ENCODE measurements around the gene MRPL57. TPM values are rescaled to one million over a fixed set of nuclear protein-coding genes. Genes with fewer than 3 reads are reported as not detected.

MRPL57 gene
- total RNA-seq, 2 donors from 2014 or later, result 51.5 to 89.6 TPM

- Histone ChIP-seq H3K27ac (no peak overlapping the region), H3K9me3 (no peaks in the 10 kb centered on the region), H3K36me3 (no peaks in the 10 kb centered on the region), H3K4me3 (no peak overlapping the region), H3K27me3 (replicated peaks; ENCODE audit: insufficient read depth) (no peaks in the 10 kb centered on the region), H3K4me1 (replicated peaks) (no peaks in the 10 kb centered on the region)
- DNase-seq (ENCODE audit: low spot score), result no peak
- 70% methylated on average over 6 of the region's 6 CpGs for WGBS
- no peak for TF ChIP-seq POLR2A (IDR thresholded peaks at IDR 0.05)
- no peak for TF ChIP-seq POLR2AphosphoS5 (IDR thresholded peaks at IDR 0.05)
- no peak for TF ChIP-seq CTCF (IDR thresholded peaks at IDR 0.05)
- intact Hi-C loops (cut with DNase I), result no loop called here
These were observed 48.6 kb downstream of the MRPL57 start for GRCh38 chr13:21225082-21225481.

- no peak for DNase-seq (ENCODE audit: low spot score)
- Histone ChIP-seq H3K27me3 (replicated peaks; ENCODE audit: insufficient read depth) (no peaks in the 10 kb centered on the region), H3K4me1 (replicated peaks) (no peaks in the 10 kb centered on the region), H3K36me3 (no peaks in the 10 kb centered on the region), H3K9me3 (no peaks in the 10 kb centered on the region), H3K27ac (no peak overlapping the region), H3K4me3 (no peak overlapping the region)
- intact Hi-C loops (cut with DNase I), result no loop called here
- WGBS, result 87% methylated on average over 17 of the region's 17 CpGs
- TF ChIP-seq POLR2A (IDR thresholded peaks at IDR 0.05) (no peak), POLR2AphosphoS5 (IDR thresholded peaks at IDR 0.05) (no peak), CTCF (IDR thresholded peaks at IDR 0.05) (no peak)
These were observed 49.6 kb downstream of the MRPL57 start for GRCh38 chr13:21225841-21226581.

GRCh38 chr13:21227917-21228316 lies 51.5 kb downstream of the MRPL57 start:
- intact Hi-C loops (cut with DNase I), result no loop called here
- H3K4me3 ChIP-seq, result no peak overlapping the region
- no peaks in the 10 kb centered on the region for H3K4me1 ChIP-seq (replicated peaks)
- no peaks in the 10 kb centered on the region for H3K27me3 ChIP-seq (replicated peaks; ENCODE audit: insufficient read depth)
- no peaks in the 10 kb centered on the region for H3K9me3 ChIP-seq
- no peaks in the 10 kb centered on the region for H3K36me3 ChIP-seq
- 94% methylated on average over 7 of the region's 7 CpGs for WGBS
- DNase-seq (ENCODE audit: low spot score), result no peak
- TF ChIP-seq POLR2AphosphoS5 (IDR thresholded peaks at IDR 0.05), result no peak
- no peak for TF ChIP-seq CTCF (IDR thresholded peaks at IDR 0.05)
- TF ChIP-seq POLR2A (IDR thresholded peaks at IDR 0.05), result no peak
- no peak overlapping the region for H3K27ac ChIP-seq

Small RNA genes lying within 50 kb of the gene (small RNA-seq; reads per million reads assigned to genes)
- gene AL158032.1 (0 reads per million in 2 donors), gene RF00086 (0 reads per million in 2 donors)

Other genes starting within 250 kb of the MRPL57 start
- 10 to 100 TPM; 22.0 to 27.4 TPM for gene LATS2, start 115.1 kb upstream of the MRPL57 start, total RNA-seq
- gene SAP18, start 36.5 kb upstream of the MRPL57 start, total RNA-seq, result 10 to 100 TPM; 84.5 to 84.6 TPM
- gene SKA3, start 106 bp upstream of the MRPL57 start, total RNA-seq, result 1 to 10 TPM in 1 of 2 donors, under 1 TPM in 1; 0.59 to 4.3 TPM

Data from prostate gland (tissue), 2 donors.